HCT116 (cell line): Measurements from ENCODE around the gene TEN1.

Source experiments
- CTCF ChIP-seq, 3 experiments: fragments of 200-600 bp in 1 of 3; sonication (generic) in 1 of 3; IDR thresholded peaks in 2 of 3; conservative IDR thresholded peaks in 1 of 3; 2 replicates each; pipeline ENCODE4 v1.5.1; 2012 to 2017; ENCODE audit warnings: low read depth in 2 of 3, low read length in 2 of 3, antibody characterized with exemption in 1 of 3, borderline replicate concordance in 1 of 3, control low read depth in 1 of 3, mild to moderate bottlenecking in 1 of 3, mixed read lengths in 1 of 3, mixed run types in 1 of 3, moderate library complexity in 1 of 3; ENCODE audit not compliant: insufficient read depth in 1 of 3
- EZH2 ChIP-seq: fragments of 200-600 bp; sonication (generic); IDR thresholded peaks from 2 replicates; pipeline ENCODE4 v1.6.1; 2017; ENCODE audit warnings: antibody characterized with exemption, mixed run types
- YY1 ChIP-seq: IDR thresholded peaks from 2 replicates; pipeline ENCODE4 v1.6.1; 2011; ENCODE audit warnings: low read length, low read depth, moderate library complexity, mild to moderate bottlenecking; ENCODE audit not compliant: insufficient replicate concordance; ENCODE audit errors: extremely low read depth

GRCh38 chr17:76024353-76024752 lies 45.3 kb downstream of the TEN1 start:
- TF ChIP-seq EZH2 (no peak), YY1 (no peak), CTCF (IDR thresholded peaks at IDR 0.05 in 2 of 3, conservative IDR thresholded peaks at IDR 0.05 in 1 of 3; ENCODE audit: borderline replicate concordance in 1 of 3, insufficient read depth in 1 of 3, low read depth in 2 of 3, low read length in 2 of 3) (no peak)
